Measurements from ENCODE around the gene FAM53C.

DNA sequence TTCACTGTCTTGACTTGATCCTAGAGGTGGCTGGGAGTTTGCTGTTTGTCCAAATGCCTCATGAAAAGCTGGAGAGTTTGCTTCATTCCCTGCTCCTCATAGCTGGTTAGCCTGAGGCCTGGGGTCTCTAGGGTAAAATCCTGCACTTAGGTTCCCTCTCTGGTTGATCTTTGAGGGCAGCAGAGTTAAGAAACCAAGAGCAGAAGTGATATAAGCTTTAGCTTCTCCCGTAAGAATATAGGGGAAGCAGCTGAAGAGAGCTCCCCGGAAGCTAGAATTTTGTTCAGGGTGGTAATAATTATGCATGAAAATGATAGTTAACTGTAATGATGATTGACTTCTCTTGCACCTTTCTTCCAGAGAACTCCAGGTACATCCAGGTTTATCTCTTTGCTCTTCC lies 1.4 kb downstream of the FAM53C start:
- TF ChIP-seq EZH2 (IDR thresholded peaks at IDR 0.05; ENCODE audit: insufficient read depth, poor library complexity, severe bottlenecking) (no peak), EZH2phosphoT487 (IDR thresholded peaks at IDR 0.05; ENCODE audit: insufficient read depth, low read depth) (no peak)

Data from GM23248 (cell line).